ENCODE measurements around the gene RXRB.

DNA sequence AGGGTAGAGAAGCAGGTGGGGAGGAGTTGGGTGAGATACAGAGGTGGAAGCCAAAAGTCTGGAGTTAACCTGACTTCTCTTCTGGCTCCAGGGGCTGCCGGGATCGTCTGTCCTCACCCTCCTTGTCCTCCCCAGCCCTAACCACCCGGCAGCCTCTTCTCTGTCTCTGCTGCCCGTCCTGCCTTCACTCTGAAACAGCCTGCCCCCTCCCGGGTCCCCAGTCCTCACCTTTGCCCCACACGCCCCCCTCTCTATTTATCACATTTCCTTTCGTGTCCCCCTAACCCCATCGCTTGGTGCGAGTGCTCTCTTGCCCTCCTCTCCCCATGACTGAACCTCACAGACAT, 13.5 kb upstream of the RXRB start:
- TF ChIP-seq, protein P1, sequence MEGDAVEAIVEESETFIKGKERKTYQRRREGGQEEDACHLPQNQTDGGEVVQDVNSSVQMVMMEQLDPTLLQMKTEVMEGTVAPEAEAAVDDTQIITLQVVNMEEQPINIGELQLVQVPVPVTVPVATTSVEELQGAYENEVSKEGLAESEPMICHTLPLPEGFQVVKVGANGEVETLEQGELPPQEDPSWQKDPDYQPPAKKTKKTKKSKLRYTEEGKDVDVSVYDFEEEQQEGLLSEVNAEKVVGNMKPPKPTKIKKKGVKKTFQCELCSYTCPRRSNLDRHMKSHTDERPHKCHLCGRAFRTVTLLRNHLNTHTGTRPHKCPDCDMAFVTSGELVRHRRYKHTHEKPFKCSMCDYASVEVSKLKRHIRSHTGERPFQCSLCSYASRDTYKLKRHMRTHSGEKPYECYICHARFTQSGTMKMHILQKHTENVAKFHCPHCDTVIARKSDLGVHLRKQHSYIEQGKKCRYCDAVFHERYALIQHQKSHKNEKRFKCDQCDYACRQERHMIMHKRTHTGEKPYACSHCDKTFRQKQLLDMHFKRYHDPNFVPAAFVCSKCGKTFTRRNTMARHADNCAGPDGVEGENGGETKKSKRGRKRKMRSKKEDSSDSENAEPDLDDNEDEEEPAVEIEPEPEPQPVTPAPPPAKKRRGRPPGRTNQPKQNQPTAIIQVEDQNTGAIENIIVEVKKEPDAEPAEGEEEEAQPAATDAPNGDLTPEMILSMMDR (IDR thresholded peaks at IDR 0.05) = no peak
- TF ChIP-seq POLR2A (IDR thresholded peaks at IDR 0.05) = no peak

All from lower leg skin (tissue), 3 donors.